Caco-2 (cell line): ENCODE results near the gene TK2. TPM values are rescaled to one million over a fixed set of nuclear protein-coding genes. Genes with fewer than 3 reads are reported as not detected.

Source experiments
- BruUV-seq: library from RNA; stranded (reverse); fragments of 400-500 nt; replicated peaks from 2 replicates; lab custom pipeline; 2021; lab: Mats Ljungman, UMichigan
- CTCF ChIA-PET: fragments of 300-600 bp; sonication (Branson Sonifier 250); formaldehyde crosslinking; loops from one replicate; lab custom pipeline; 2022; ENCODE audit warnings: antibody characterized with exemption; lab: Charles Lee
- POLR2A ChIA-PET: fragments of 300-600 bp; sonication (Branson Sonifier 250); formaldehyde crosslinking; loops from one replicate; lab custom pipeline; 2022; ENCODE audit warnings: antibody characterized with exemption; lab: Charles Lee
- DNase-seq, 2 experiments: peaks; one replicate each; pipeline versions ENCODE4 v3.0.0 to v3.0.0-alpha.2; 2020 to 2022
- H3K27me3 ChIP-seq: replicated peaks from 2 replicates; pipeline ENCODE4 v1.6.0; 2011; ENCODE audit warnings: low read length; ENCODE audit not compliant: control insufficient read depth, insufficient read depth
- H3K36me3 ChIP-seq: 2 replicates; pipeline ENCODE4 v1.5.1; 2011; ENCODE audit warnings: low read length; ENCODE audit not compliant: control insufficient read depth, insufficient read depth
- H3K4me1 ChIP-seq: fragments of 250-450 bp; sonication (Bioruptor Pico); 2 replicates; pipeline ENCODE4 v1.5.1; 2020; ENCODE audit warnings: mild to moderate bottlenecking
- H3K4me3 ChIP-seq: 2 replicates; pipeline ENCODE4 v1.5.1; 2011; ENCODE audit warnings: low read depth, mild to moderate bottlenecking, control low read depth, low read length
- H3K9me3 ChIP-seq: fragments of 250-450 bp; sonication (Bioruptor Pico); 2 replicates; pipeline ENCODE4 v1.5.1; 2020; ENCODE audit warnings: mild to moderate bottlenecking, moderate library complexity
- H3K27ac Mint-ChIP-seq: one replicate; pipeline ENCODE4 v1.8.0; 2022; ENCODE audit warnings: mixed read lengths; ENCODE audit not compliant: unreplicated experiment
- H3K27me3 Mint-ChIP-seq: one replicate; pipeline ENCODE4 v1.8.0; 2022; ENCODE audit warnings: mixed read lengths; ENCODE audit not compliant: insufficient read depth, unreplicated experiment
- H3K36me3 Mint-ChIP-seq: one replicate; pipeline ENCODE4 v1.8.0; 2022; ENCODE audit warnings: mild to moderate bottlenecking, mixed read lengths; ENCODE audit not compliant: insufficient read depth, unreplicated experiment
- H3K4me1 Mint-ChIP-seq: one replicate; pipeline ENCODE4 v1.8.0; 2022; ENCODE audit warnings: low read depth, mixed read lengths; ENCODE audit not compliant: unreplicated experiment
- H3K4me3 Mint-ChIP-seq: one replicate; pipeline ENCODE4 v1.8.0; 2022; ENCODE audit warnings: mild to moderate bottlenecking, moderate library complexity, mixed read lengths; ENCODE audit not compliant: unreplicated experiment
- H3K9me3 Mint-ChIP-seq: one replicate; pipeline ENCODE4 v1.8.0; 2022; ENCODE audit warnings: mixed read lengths; ENCODE audit not compliant: unreplicated experiment
- intact Hi-C: fragments of 100-400 bp; cut with micrococcal nuclease; formaldehyde crosslinking; loops from one replicate; pipeline ENCODE4 v1.10.0; 2022; ENCODE audit not compliant: unreplicated experiment
- total RNA-seq: library from RNA; stranded (reverse); gene quantifications from 2 replicates; pipeline ENCODE4 v1.2.3, GENCODE V29; 2022
- TF ChIP-seq, protein P1 (sequence below), 2 experiments: fragments of 200-600 bp in 1 of 2; IDR thresholded peaks; 1 replicate in 1 of 2; 2 replicates in 1 of 2; pipeline versions ENCODE4 v1.5.1 to v1.8.0; 2011 to 2022; ENCODE audit warnings: antibody characterized with exemption in 1 of 2, control low read depth in 1 of 2, inconsistent platforms in 1 of 2, low read depth in 1 of 2, low read length in 1 of 2, mild to moderate bottlenecking in 1 of 2, moderate library complexity in 1 of 2; ENCODE audit not compliant: insufficient read depth in 1 of 2, severe bottlenecking in 1 of 2, unreplicated experiment in 1 of 2

The TK2 gene
- total RNA-seq, 1 experiment from 2014 or later: 18.2 TPM

DNA sequence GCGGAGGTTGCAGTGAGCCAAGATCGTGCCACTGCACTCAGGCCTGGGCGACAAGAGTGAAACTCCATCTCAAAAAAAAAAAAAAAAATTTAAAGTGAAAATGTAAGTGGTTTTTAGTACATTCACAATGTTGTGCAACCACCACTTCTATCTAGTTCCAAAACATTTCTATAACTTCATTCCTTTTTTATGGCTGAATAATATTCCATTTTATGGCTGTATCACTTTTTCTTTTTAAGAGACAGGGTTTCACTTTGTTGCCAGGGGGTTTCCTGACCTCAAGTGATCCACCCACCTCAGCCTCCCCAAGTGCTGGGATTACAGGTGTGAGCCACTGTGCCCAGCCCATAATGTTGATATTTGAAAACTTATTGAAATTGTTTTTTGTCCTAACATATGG is 42.9 kb upstream of the TK2 start:
- intact Hi-C loops: no loop called here
- BruUV-seq: no TSS peak
- ChIA-PET CTCF (no interaction called here), POLR2A (no interaction called here)
- H3K4me1 Mint-ChIP-seq: no peaks in the 10 kb centered on the region
- no peaks in the 10 kb centered on the region for H3K9me3 Mint-ChIP-seq
- H3K36me3 Mint-ChIP-seq: no peaks in the 10 kb centered on the region
- H3K27ac Mint-ChIP-seq: no peak overlapping the region
- TF ChIP-seq, protein P1, sequence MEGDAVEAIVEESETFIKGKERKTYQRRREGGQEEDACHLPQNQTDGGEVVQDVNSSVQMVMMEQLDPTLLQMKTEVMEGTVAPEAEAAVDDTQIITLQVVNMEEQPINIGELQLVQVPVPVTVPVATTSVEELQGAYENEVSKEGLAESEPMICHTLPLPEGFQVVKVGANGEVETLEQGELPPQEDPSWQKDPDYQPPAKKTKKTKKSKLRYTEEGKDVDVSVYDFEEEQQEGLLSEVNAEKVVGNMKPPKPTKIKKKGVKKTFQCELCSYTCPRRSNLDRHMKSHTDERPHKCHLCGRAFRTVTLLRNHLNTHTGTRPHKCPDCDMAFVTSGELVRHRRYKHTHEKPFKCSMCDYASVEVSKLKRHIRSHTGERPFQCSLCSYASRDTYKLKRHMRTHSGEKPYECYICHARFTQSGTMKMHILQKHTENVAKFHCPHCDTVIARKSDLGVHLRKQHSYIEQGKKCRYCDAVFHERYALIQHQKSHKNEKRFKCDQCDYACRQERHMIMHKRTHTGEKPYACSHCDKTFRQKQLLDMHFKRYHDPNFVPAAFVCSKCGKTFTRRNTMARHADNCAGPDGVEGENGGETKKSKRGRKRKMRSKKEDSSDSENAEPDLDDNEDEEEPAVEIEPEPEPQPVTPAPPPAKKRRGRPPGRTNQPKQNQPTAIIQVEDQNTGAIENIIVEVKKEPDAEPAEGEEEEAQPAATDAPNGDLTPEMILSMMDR (IDR thresholded peaks at IDR 0.05; ENCODE audit: insufficient read depth in 1 of 2, low read depth in 1 of 2, low read length in 1 of 2, severe bottlenecking in 1 of 2, unreplicated experiment in 1 of 2): no peak
- H3K4me3 Mint-ChIP-seq: no peak overlapping the region
- Histone ChIP-seq H3K4me3 (no peak overlapping the region), H3K36me3 (no peaks in the 10 kb centered on the region), H3K9me3 (no peaks in the 10 kb centered on the region), H3K27me3 (no peaks in the 10 kb centered on the region), H3K4me1 (no peaks in the 10 kb centered on the region)
- no peak for DNase-seq
- no peaks in the 10 kb centered on the region for H3K27me3 Mint-ChIP-seq

DNA sequence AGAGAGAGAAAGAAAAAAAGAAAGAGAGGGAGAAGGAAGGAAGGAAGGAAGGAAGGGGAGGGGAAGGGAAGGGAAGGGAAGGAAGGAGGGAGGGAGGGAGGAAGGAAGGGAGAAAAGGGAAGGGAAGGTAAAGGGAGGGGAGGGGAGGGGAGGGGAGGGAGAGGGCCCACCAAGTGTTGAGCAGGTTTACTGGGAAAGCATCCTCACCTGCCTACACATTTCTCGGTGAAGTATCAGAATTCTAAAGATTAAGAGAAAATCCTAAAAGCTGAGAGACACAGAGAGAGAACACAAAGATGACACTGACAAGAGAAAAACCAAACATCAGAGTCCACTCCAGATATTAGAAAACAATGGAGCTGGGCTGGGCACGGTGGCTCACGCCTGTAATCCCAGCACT is 42.3 kb upstream of the TK2 start:
- H3K36me3 Mint-ChIP-seq: no peaks in the 10 kb centered on the region
- no peak overlapping the region for H3K27ac Mint-ChIP-seq
- TF ChIP-seq, protein P1 (IDR thresholded peaks at IDR 0.05; ENCODE audit: insufficient read depth in 1 of 2, low read depth in 1 of 2, low read length in 1 of 2, severe bottlenecking in 1 of 2, unreplicated experiment in 1 of 2): no peak
- intact Hi-C loops: no loop called here
- Histone ChIP-seq H3K9me3 (no peaks in the 10 kb centered on the region), H3K36me3 (no peaks in the 10 kb centered on the region), H3K27me3 (no peaks in the 10 kb centered on the region), H3K4me1 (no peaks in the 10 kb centered on the region), H3K4me3 (no peak overlapping the region)
- ChIA-PET POLR2A (no interaction called here), CTCF (no interaction called here)
- no peak for DNase-seq
- H3K4me1 Mint-ChIP-seq: no peaks in the 10 kb centered on the region
- no TSS peak for BruUV-seq
- no peak overlapping the region for H3K4me3 Mint-ChIP-seq
- no peaks in the 10 kb centered on the region for H3K9me3 Mint-ChIP-seq
- no peaks in the 10 kb centered on the region for H3K27me3 Mint-ChIP-seq

- no TSS peak for BruUV-seq
- CTCF ChIA-PET: interaction anchor here (3.0 kb wide), 1 partner anchor 184 kb away, joined by 14 read pairs; no protein-coding TSS in a partner anchor
- Mint-ChIP-seq H3K4me3 (no peak overlapping the region), H3K9me3 (no peaks in the 10 kb centered on the region), H3K36me3 (no peaks in the 10 kb centered on the region), H3K27ac (no peak overlapping the region), H3K4me1 (no peaks in the 10 kb centered on the region), H3K27me3 (no peaks in the 10 kb centered on the region)
- Histone ChIP-seq H3K9me3 (no peaks in the 10 kb centered on the region), H3K27me3 (no peaks in the 10 kb centered on the region), H3K4me1 (no peaks in the 10 kb centered on the region), H3K4me3 (no peak overlapping the region), H3K36me3 (no peaks in the 10 kb centered on the region)
- no peak for DNase-seq
- POLR2A ChIA-PET: no interaction called here
- intact Hi-C loops: no loop called here
- TF ChIP-seq, protein P1 (IDR thresholded peaks at IDR 0.05; ENCODE audit: insufficient read depth in 1 of 2, low read depth in 1 of 2, low read length in 1 of 2, severe bottlenecking in 1 of 2, unreplicated experiment in 1 of 2): no peak
Observed at GRCh38 chr16:66591018-66591417, 41.1 kb upstream of the TK2 start.
